Measurements from ENCODE around the gene MAP2K6. TPM values are rescaled to one million over a fixed set of nuclear protein-coding genes. Genes with fewer than 3 reads are reported as not detected.

MAP2K6 gene
- total RNA-seq, 2 donors from 2014 or later = 4.4 to 34.6 TPM

- ATAC-seq (peak; percentile 78), DNase-seq (peak in 3 of 4 donors; percentile 23 to 42 (median 38))
- intact Hi-C loops (cut with DNase I) = no loop called here
- WGBS, 2 donors = 75 to 78% methylated on average over 3 of the region's 3 CpGs
- peaks cover 13% of the 10 kb centered on the region for H3K4me1 ChIP-seq
- no peak overlapping the region for H3K4me3 ChIP-seq
- H3K27ac ChIP-seq = peak overlapping the region in 2 of 4 donors; percentile 7 to 41
- no peaks in the 10 kb centered on the region for H3K36me3 ChIP-seq (replicated peaks in 1 of 2; ENCODE audit: insufficient read depth in 1 of 2, low read depth in 2 of 2)
- no peak for TF ChIP-seq CTCF (IDR thresholded peaks at IDR 0.05)
- no peak for TF ChIP-seq POLR2A (IDR thresholded peaks at IDR 0.05)
- H3K27me3 ChIP-seq = no peaks in the 10 kb centered on the region
- H3K9me3 ChIP-seq = no peaks in the 10 kb centered on the region
These were observed 52.6 kb downstream of the MAP2K6 start for GRCh38 chr17:69466905-69467667.

- Histone ChIP-seq H3K36me3 (replicated peaks in 1 of 2; ENCODE audit: insufficient read depth in 1 of 2, low read depth in 2 of 2) (no peaks in the 10 kb centered on the region), H3K4me3 (no peak overlapping the region), H3K4me1 (peaks cover 13% of the 10 kb centered on the region), H3K9me3 (no peaks in the 10 kb centered on the region), H3K27ac (no peak overlapping the region), H3K27me3 (no peaks in the 10 kb centered on the region)
- 77 to 93% methylated on average over 5 of the region's 5 CpGs for WGBS, 2 donors
- no peak for ATAC-seq
- intact Hi-C loops (cut with DNase I) = no loop called here
- DNase-seq = no peak
- no peak for TF ChIP-seq CTCF (IDR thresholded peaks at IDR 0.05)
- TF ChIP-seq POLR2A (IDR thresholded peaks at IDR 0.05) = no peak
These were observed 53.7 kb downstream of the MAP2K6 start for GRCh38 chr17:69468207-69468606.

GRCh38 chr17:69470702-69471101 is 56.2 kb downstream of the MAP2K6 start:
- no peak for ATAC-seq
- H3K9me3 ChIP-seq = no peaks in the 10 kb centered on the region
- H3K27me3 ChIP-seq = no peaks in the 10 kb centered on the region
- H3K27ac ChIP-seq = no peak overlapping the region
- peaks cover 13% of the 10 kb centered on the region for H3K4me1 ChIP-seq
- H3K36me3 ChIP-seq (replicated peaks in 1 of 2; ENCODE audit: insufficient read depth in 1 of 2, low read depth in 2 of 2) = no peaks in the 10 kb centered on the region
- no peak overlapping the region for H3K4me3 ChIP-seq
- intact Hi-C loops (cut with DNase I) = no loop called here
- TF ChIP-seq CTCF (IDR thresholded peaks at IDR 0.05) (no peak), POLR2A (IDR thresholded peaks at IDR 0.05) (no peak)
- 50 to 93% methylated on average over 2 of the region's 2 CpGs for WGBS, 2 donors
- DNase-seq = no peak

- ATAC-seq = no peak
- intact Hi-C loops (cut with DNase I) = no loop called here
These were observed 56.9 kb downstream of the MAP2K6 start for GRCh38 chr17:69471406-69471805.

More at GRCh38 chr17:69471406-69471805, 56.9 kb downstream of the MAP2K6 start:
- H3K27me3 ChIP-seq = no peaks in the 10 kb centered on the region
- H3K4me1 ChIP-seq = peaks cover 12% of the 10 kb centered on the region
- no peak overlapping the region for H3K4me3 ChIP-seq
- DNase-seq = no peak
- TF ChIP-seq POLR2A (IDR thresholded peaks at IDR 0.05) = no peak
- no peak for TF ChIP-seq CTCF (IDR thresholded peaks at IDR 0.05)
- WGBS, 2 donors = 88 to 96% methylated on average over 3 of the region's 3 CpGs
- H3K36me3 ChIP-seq (replicated peaks in 1 of 2; ENCODE audit: insufficient read depth in 1 of 2, low read depth in 2 of 2) = no peaks in the 10 kb centered on the region
- H3K9me3 ChIP-seq = no peaks in the 10 kb centered on the region
- no peak overlapping the region for H3K27ac ChIP-seq
